GM21367 (cell line): Measurements from ENCODE around the gene JMJD6.
"Not testable (repeated sequence)": the region's sequence is repeated elsewhere in the genome, so short reads cannot be mapped to it uniquely, and the experiment has no call there.

Experiments
- ATAC-seq: cut with Tn5 transposase; IDR thresholded peaks from one replicate; pipeline ENCODE4 v1.9.1; 2021; ENCODE audit not compliant: unreplicated experiment

The JMJD6 gene

GRCh38 chr17:76718516-76718915 lies 7.9 kb downstream of the JMJD6 start:
- no peak for ATAC-seq

- ATAC-seq: no peak
These were observed 9.6 kb downstream of the JMJD6 start for GRCh38 chr17:76716839-76717215.

GRCh38 chr17:76716146-76716838 lies 10.1 kb downstream of the JMJD6 start:
- no peak for ATAC-seq

- no peak for ATAC-seq
These were observed 10.9 kb downstream of the JMJD6 start for GRCh38 chr17:76715496-76715830.

- no peak for ATAC-seq
These were observed 11.4 kb downstream of the JMJD6 start for GRCh38 chr17:76714822-76715495.

GRCh38 chr17:76714336-76714735 lies 12.1 kb downstream of the JMJD6 start:
- no peak for ATAC-seq

GRCh38 chr17:76713765-76714164 lies 12.6 kb downstream of the JMJD6 start:
- no peak for ATAC-seq

GRCh38 chr17:76712321-76712720 lies 14.1 kb downstream of the JMJD6 start:
- ATAC-seq: not testable (repeated sequence)

- ATAC-seq: no peak
These were observed 15.4 kb downstream of the JMJD6 start, which contains the start of gene MXRA7 for GRCh38 chr17:76710863-76711611. TSS of gene MXRA7 (minus strand) at chr17:76710965. CDS start at chr17:76710946, 19 bp downstream.

GRCh38 chr17:76709951-76710862 lies 16.2 kb downstream of the JMJD6 start:
- ATAC-seq: not testable (repeated sequence)

- ATAC-seq: no peak
These were observed 17.1 kb downstream of the JMJD6 start for GRCh38 chr17:76709077-76709950.

- ATAC-seq: no peak
These were observed 18.2 kb downstream of the JMJD6 start for GRCh38 chr17:76707985-76708807.

- ATAC-seq: no peak
These were observed 19.6 kb downstream of the JMJD6 start for GRCh38 chr17:76706817-76707216.

GRCh38 chr17:76704805-76705204 lies 21.6 kb downstream of the JMJD6 start:
- no peak for ATAC-seq

GRCh38 chr17:76702941-76703637 lies 23.3 kb downstream of the JMJD6 start:
- no peak for ATAC-seq

- no peak for ATAC-seq
These were observed 24.3 kb downstream of the JMJD6 start for GRCh38 chr17:76702076-76702475.

- no peak for ATAC-seq
These were observed 24.9 kb downstream of the JMJD6 start for GRCh38 chr17:76701471-76701967.
